Activated CD4-positive, alpha-beta T cell treated with anti-CD3 and anti-CD28 coated beads for 4 hours (primary cell): ENCODE results near the gene STAT5B.
A peak's percentile ranks its signal among the peaks of the same experiment; 100 is the strongest.

Source experiments
- DNase-seq, 2 donors: peaks; one replicate each; pipeline ENCODE4 v3.0.0-alpha.2; 2020

Gene STAT5B

GRCh38 chr17:42284566-42284965 lies 8.4 kb upstream of the STAT5B start:
- no peak for DNase-seq

- DNase-seq = no peak
Observed at GRCh38 chr17:42284024-42284369, 7.8 kb upstream of the STAT5B start.

DNA sequence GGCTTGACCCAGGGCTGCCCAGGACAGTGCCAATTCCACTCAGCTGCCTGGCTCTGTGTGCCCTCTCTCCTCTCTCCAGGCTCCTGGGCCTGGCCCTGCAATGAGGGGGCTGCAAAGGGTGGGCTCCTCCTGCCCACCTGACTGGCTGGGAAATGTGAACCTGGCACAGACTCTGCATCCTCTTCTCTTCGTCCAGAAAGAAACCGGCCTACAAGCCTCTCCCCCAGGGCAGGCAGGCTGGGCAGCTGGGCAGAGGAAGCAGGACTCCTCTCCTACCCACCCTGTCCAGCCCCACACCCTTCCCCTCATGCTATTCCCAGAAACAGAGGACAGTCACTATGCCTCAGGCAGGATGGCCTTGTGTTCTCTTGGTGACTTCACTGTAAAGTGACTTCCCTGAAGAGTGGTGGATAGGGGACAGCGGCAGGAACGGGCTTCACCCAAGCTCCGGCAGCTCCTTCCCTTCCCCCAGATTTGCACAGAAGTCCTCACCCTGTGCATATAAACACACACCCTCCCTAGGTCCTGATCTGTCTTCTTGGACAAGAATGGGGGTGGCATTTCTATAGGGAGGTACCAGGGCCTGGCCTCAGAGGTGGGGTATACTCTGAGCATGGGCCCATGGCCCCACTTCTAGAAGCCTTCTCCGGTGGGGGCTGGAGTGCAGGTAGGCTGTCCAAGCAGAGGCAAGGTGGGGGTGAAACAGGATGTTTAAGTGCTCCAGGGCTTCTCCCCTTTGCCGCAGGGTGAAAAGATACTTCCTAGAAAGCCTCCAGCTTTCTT lies 7.2 kb upstream of the STAT5B start:
- DNase-seq = no peak

DNA sequence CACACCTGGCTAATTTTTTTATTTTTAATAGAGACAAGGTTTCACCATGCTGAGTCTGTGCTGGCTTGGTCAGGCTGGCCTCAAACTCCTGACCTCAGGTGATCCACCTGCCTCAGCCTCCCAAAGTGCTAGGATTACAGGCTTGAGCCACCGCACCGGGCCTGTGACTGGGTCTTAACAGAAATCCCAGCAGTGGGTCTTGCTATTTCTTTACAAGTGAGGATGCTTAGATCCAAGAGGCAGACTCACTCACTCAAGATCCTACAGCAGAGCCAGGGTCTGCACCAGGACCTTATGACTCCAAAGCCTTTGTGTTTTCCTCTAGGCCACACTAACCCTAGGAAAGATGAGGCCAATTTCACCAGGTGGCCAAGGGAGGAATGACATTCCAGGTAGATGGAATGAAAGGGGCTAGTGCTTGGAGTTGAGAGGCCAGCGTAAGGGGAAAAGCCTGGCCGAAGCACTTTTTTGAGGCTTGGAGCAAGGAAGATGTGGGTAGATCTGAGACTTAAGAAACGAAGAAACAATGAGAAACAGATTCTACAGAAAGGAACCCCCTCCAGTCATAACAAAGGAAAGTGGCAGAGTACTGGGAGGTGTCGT lies 6.4 kb upstream of the STAT5B start:
- no peak for DNase-seq

DNA sequence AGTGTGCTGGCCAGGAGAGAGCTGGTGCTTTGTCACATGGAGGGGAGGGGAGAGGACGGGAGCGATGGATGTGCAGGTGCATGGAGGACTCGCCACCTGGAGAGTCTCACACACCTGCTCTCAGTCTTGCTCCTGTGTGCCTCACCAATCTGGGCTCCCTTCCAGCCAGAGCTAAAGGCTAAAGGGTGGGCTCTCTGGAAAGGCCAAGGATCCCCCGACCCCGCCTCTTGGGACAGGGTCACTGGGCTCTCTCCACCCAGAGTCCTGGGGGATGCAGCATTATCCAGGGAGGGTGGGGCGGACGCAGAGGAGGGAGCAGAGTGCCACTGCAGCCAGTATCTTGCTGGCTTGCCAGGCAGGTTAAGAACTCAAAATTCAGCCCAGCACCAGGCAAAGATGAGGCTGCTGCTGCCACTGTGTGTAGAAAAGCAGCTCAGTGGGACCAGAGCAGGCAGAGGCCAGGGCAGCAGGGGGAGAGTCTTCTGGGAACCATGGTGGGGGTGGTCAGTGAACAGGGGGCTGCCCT lies 5.4 kb upstream of the STAT5B start:
- DNase-seq = no peak

GRCh38 chr17:42279776-42280630 lies 3.8 kb upstream of the STAT5B start:
- DNase-seq = no peak

GRCh38 chr17:42277342-42277712 lies 1.1 kb upstream of the STAT5B start:
- DNase-seq = no peak

DNA sequence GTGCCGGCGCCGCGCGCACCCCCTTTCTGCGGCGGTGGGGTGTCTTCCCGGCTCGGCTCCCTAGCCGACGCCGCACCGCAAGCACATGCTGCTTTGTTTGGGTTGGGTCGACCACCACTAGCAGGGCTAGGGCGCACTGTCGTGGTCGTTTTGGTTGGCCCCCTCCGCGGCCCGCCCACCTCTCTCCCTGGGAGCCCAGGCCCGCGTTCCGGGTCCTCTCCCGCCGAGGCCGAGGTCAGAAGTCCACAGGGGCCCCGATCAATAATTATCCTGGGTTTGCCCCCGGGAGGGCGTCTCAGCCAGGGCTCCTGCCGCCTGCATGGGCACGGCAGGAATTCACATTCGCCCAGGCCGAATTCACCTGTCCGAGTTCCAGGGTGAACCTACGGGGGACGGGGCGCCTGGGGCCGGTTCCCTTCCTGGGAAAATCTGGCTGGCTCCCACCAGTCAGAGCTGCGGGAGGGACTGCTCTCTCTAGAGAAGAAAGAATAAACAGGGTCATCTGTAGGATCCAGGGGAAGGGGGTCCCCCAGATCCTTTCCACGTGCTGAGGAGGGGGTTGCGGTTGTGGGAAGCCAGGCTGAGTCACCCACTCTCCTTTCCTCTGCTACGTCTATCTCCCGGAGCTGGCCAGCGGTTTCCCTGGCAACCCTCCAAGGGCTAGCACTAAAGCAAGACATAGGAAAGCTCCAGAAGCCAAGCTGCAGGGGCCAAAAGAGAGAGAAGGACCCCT lies 584 bp upstream of the STAT5B start:
- peak; percentile 37 to 41 for DNase-seq

DNA sequence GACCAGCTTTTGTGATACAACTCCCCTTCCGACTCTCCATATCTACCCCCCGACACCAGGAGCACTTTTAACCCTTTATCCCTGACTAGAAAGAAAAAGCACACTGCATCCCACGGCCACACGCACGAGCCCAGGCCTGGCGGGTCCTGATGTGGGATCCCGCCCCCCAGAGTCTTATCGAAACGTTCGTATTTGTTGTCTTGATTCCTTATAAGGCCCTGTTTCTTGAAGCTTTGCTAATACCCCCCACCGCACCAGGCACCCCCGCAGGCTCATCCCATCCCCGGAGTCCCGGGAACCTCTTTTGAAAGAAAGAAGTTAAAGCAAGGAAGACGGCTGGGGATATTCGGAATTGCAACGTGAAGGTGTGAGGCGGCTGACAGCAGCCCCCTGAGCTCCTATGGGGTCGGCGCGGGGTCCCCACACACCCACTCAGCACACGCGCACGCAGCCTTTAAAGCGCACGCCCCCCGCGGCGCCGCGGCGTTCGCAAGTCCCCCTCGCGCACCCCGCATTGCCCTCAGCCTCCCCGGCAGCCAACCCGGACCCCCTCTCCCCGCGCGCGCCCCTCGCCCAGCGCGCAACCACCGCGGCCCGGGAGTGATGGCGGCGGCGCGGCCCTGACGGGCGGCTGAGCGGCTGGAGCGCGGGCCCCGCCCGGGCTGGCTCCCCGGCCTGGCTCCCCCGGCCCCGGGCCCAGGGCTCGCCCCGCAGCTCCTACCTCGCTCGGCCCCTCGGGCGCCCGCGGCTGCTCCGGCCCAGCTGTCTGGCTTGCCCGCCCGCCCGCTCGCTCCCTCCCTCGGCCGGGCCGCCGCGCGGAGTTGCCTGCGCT lies 448 bp downstream of the STAT5B start:
- DNase-seq = peak; percentile 53 to 54

DNA sequence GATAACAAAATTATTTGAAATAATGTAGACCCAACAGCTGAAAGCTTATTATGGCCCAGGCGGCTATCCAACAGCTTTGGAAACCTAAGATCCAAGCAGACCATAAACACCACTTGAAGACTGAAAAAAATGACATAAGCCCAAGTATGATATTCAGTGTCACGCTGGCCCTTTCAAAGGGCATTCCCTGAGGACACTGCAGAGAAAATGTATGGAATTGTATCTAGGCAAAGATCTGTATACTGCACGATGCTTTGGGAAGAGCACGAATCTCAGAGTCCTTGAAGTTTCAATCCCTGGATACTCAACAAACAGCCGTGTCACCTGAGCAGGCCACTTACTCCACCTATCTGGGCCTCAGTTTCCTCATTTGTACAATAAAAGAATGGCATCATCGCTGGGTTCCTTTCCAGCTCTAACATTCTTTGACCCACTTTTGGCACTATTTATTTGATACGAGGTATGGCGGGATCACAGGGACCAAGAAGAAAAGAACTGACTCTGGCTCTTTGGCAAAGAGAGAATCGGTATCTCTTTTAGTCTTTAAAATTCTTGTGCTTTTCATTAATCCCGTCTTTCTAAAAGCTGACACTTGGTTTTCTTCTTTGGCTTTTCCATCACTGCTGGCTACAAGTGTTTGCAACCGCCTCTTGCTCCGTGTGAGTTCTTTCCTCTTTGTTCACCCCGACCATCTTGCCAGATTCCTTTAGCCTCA lies 1.2 kb downstream of the STAT5B start:
- DNase-seq = no peak

DNA sequence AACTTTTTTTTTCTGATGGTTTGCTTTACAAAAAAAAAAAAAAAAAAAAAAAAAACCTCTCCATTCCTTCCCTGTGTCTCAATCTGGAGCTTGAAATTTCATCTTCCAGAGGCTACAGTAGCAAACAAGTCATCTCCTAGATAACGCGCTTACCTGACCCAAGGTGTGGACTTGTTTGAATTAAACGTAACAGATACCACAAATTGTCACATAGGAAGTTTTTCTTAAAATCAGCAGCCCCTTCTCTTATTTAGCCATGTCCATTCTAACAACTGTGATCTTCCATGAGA lies 2.0 kb downstream of the STAT5B start:
- no peak for DNase-seq

DNA sequence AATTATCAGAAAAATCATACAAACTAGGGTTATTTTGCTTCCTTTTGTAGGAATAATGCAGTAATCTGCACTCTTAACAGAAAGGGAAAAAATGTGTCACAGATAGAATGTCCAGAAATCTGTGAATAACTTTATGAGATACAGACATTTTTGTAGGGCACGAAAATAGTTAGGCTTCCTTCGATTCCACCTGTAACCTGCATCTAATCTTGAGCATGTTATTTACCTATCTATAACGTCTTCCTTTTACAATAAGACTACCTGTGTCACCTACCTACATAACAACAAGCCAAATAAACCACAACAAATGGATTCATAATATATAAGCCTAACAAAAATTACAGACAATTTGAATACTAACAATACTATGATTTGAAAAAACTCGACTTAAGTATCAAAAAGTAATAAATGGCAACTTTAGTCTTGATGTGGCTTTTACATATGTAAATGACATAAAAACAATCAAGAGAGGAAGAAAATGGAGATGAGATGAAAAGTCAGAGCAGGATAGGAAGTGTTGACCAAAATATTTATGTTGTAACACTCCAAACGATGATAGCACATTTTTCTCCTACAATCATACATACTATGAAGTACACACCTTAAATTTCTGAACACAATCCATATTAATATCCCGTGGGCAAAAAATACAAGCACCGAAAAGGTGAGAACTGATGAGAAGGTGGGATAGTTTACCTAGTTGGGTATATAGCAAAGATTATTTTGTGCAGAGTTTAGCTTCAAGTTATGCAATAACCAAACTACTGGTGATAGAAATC lies 2.5 kb downstream of the STAT5B start:
- DNase-seq = no peak

GRCh38 chr17:42272162-42272907 lies 3.9 kb downstream of the STAT5B start:
- DNase-seq = no peak

GRCh38 chr17:42271779-42272035 lies 4.5 kb downstream of the STAT5B start:
- DNase-seq = no peak

DNA sequence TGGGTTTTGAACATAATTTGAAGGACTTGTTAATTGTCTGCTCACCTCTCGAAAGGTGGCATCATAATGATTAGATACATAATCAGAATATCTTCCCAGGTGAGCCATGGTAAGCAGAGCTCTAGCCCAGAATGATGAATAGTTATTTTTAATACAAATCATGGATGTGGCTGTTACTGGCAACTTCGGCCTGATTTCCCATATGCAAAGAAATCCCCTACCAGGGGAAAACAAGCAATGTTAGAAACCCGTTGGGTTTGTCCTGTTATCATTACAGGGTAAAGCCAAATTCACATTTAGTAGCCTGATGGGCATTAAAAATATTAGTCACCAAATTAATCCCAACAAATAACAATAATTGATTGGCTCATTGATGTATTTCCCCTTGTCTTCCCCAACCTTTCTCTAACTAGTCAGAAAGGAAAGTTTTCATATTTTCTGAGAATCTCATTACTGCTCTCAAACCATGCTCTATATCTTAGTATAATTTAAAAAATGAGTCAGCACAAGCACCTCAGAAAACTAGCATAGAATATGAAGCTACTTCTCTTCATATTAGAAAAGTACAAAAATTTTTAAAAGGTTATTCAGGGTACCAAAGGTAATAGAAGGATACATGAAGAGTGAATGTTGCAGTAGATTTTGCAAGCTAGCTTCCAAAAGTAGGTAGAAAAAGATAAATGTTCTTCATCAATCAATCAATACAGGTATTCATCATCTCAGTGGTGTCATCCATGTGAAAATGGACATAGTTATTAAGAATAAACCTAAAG lies 5.0 kb downstream of the STAT5B start:
- DNase-seq = no peak

DNA sequence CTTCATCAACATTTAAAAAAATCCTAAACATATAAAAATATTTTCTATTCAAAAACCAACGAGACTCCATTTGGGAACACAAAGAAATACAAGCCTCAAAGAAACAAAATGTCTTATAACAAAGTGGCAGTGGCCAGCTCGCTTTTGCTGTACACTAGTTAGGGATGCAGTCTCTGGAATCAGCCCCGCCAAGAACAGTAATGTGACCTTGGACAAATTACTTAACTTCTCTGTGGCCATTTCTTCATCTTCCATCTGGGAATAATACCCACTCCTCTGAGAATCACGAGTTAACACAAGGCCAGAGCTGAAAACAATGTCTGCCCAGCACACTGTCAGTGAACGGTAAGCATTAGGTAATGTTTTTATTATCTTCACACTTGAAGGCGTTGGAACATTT lies 5.6 kb downstream of the STAT5B start:
- DNase-seq = no peak

- DNase-seq = no peak
Observed at GRCh38 chr17:42270170-42270535, 6.0 kb downstream of the STAT5B start.

DNA sequence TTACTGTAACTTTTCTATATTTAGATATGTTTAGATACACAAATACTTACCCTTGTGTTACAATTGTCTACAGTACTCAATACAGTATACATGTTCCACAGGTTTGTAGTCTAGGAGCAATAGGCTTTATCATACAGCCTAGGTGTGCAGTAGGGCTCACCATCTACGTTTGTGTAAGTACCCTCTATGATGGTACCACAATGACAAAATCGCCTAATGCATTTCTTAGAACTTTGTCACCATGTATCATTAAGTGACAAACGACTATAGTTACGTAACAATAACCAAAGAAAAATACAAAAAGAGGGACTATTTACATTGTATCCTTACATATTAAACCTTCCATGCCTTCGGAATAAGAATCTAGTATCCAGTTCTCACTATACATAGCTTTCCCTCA lies 8.0 kb downstream of the STAT5B start:
- DNase-seq = no peak

DNA sequence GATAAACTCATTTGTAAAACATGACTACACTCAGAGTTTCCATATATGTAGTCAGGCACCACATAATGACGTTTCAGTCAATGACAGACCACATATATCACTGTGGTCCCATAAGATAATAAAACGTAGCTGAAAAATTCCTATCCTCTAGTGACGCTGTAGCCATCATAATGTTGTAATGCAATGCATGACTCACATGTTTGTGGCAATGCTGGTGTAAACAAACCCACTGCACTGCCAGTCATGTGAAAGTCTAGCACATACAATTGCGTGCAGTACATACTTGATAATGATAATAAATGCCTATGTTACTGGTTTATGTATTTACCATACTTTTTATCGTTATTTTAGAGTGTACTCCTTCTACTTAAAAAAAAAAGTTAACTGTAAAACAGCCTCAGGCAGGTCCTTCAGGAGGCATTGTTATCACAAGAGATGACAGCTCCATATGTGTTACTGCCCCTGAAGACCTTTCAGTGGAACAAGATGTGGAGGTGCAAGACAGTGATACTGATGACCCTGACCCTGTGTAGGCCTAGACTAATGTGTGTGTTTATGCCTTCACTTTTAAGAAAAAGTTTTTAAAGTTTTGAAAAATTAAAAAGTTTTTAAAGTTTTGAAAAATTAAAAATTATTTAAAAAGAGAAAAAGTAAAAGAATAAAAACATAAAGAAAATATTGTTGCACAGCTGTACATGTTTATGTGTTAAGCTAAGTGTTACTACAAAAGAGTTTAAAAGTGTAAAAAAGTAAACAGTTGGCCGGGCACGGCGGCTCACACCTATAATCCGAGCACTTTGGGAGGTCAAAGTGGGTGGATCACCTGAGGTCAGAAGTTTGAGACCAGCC lies 9.0 kb downstream of the STAT5B start:
- peak; percentile 51 to 57 for DNase-seq
